AG04450 (cell line): ENCODE measurements around the gene GAP43. TPM values are rescaled to one million over a fixed set of nuclear protein-coding genes. Genes with fewer than 3 reads are reported as not detected.

Source experiments
- CTCF ChIA-PET: fragments of 300-600, 350-600 bp; formaldehyde crosslinking; extraction: SDS; loops from one replicate; lab custom pipeline; 2022; ENCODE audit warnings: antibody characterized with exemption, inconsistent platforms; lab: Charles Lee
- POLR2A ChIA-PET: fragments of 350-600 bp; formaldehyde crosslinking; extraction: SDS; loops from one replicate; lab custom pipeline; 2021; ENCODE audit warnings: antibody characterized with exemption, inconsistent platforms; lab: Yijun Ruan, JAX
- DNase-seq: peaks from one replicate; pipeline ENCODE4 v3.0.0-alpha.2; 2011; ENCODE audit warnings: low read depth, low spot score
- H3K27ac ChIP-seq: one replicate; pipeline ENCODE4 v1.5.1; 2012; ENCODE audit warnings: low read depth, low read length, control low read depth
- H3K27me3 ChIP-seq: one replicate; pipeline ENCODE4 v1.6.0; 2012; ENCODE audit warnings: low read length; ENCODE audit not compliant: control insufficient read depth, insufficient read depth
- H3K4me3 ChIP-seq: 2 replicates; pipeline ENCODE4 v1.5.1; 2011; ENCODE audit warnings: mild to moderate bottlenecking, low read depth, low read length, control low read depth
- H3K9me3 ChIP-seq: 2 replicates; pipeline ENCODE4 v1.5.1; 2012; ENCODE audit warnings: low read length; ENCODE audit not compliant: control insufficient read depth, insufficient read depth
- polyA minus RNA-seq: library from RNA; depleted of rRNA, polyadenylated mRNA; stranded (reverse); fragments of >200 nt; gene quantifications from 2 replicates; pipeline ENCODE4 v1.2.3, GENCODE V29; 2011; rRNA and poly(A)+ RNA removed
- polyA plus RNA-seq: library from polyadenylated mRNA; depleted of rRNA; stranded (reverse); fragments of >200 nt; gene quantifications from 2 replicates; pipeline ENCODE4 v1.2.3, GENCODE V29; 2011; rRNA removed
- TF ChIP-seq, protein P1 (sequence below): IDR thresholded peaks from 2 replicates; pipeline ENCODE4 v1.5.1; 2011; ENCODE audit warnings: low read depth, low read length, control low read depth, inconsistent platforms

The GAP43 gene, protein sequence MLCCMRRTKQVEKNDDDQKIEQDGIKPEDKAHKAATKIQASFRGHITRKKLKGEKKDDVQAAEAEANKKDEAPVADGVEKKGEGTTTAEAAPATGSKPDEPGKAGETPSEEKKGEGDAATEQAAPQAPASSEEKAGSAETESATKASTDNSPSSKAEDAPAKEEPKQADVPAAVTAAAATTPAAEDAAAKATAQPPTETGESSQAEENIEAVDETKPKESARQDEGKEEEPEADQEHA
- polyA plus RNA-seq (1.2 and 1.3 TPM in 2 replicates), polyA minus RNA-seq (0.22 and 0.83 TPM in 2 replicates)

DNA sequence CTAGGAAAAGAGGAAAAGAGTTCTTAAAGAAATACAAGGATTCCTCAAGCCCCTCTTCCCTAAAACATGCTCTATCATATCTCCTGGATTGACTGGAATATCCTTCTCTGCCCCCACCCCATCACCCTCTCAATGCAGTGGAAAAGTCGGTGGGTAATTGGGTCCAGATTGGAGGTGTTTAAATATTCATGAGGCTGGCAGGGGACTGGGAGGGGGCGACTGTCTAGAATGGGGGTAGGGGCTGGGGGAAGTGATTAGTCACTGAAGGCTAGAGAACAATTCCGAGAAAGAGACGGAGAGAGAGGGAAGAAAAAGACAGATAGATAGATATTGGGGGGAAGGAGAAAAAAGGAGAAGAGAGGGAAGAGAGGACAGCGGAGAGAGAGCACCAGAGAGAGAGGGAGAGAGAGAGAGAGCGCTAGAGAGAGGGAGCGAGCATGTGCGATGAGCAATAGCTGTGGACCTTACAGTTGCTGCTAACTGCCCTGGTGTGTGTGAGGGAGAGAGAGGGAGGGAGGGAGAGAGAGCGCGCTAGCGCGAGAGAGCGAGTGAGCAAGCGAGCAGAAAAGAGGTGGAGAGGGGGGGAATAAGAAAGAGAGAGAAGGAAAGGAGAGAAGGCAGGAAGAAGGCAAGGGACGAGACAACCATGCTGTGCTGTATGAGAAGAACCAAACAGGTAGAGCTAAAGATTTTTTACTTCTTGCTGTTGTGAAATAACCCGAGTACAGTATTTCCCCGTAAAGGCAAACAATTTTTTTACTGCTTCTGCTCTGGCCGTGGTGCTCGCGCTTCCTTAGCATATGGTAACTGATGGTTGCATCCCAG, at the start of gene GAP43:
Gene GAP43 (plus strand): TSS at position 467 of the 825 bp plus-strand sequence. CDS start 180 bp downstream, at position 647.
- Histone ChIP-seq H3K27ac (no peak within 1 kb of the TSS), H3K4me3 (peak within 1 kb of the TSS; percentile 61), H3K9me3 (no peaks in the 10 kb centered on the region), H3K27me3 (peaks cover 22% of the 10 kb centered on the region)
- TF ChIP-seq, protein P1, sequence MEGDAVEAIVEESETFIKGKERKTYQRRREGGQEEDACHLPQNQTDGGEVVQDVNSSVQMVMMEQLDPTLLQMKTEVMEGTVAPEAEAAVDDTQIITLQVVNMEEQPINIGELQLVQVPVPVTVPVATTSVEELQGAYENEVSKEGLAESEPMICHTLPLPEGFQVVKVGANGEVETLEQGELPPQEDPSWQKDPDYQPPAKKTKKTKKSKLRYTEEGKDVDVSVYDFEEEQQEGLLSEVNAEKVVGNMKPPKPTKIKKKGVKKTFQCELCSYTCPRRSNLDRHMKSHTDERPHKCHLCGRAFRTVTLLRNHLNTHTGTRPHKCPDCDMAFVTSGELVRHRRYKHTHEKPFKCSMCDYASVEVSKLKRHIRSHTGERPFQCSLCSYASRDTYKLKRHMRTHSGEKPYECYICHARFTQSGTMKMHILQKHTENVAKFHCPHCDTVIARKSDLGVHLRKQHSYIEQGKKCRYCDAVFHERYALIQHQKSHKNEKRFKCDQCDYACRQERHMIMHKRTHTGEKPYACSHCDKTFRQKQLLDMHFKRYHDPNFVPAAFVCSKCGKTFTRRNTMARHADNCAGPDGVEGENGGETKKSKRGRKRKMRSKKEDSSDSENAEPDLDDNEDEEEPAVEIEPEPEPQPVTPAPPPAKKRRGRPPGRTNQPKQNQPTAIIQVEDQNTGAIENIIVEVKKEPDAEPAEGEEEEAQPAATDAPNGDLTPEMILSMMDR, result no peak
- POLR2A ChIA-PET, result no interaction called here
- CTCF ChIA-PET, result interaction anchor here (1.5 to 1.7 kb wide), 2 partner anchors 34 to 406 kb away, joined by 5 to 9 read pairs; no protein-coding TSS in a partner anchor
- peak; percentile 57 for DNase-seq

DNA sequence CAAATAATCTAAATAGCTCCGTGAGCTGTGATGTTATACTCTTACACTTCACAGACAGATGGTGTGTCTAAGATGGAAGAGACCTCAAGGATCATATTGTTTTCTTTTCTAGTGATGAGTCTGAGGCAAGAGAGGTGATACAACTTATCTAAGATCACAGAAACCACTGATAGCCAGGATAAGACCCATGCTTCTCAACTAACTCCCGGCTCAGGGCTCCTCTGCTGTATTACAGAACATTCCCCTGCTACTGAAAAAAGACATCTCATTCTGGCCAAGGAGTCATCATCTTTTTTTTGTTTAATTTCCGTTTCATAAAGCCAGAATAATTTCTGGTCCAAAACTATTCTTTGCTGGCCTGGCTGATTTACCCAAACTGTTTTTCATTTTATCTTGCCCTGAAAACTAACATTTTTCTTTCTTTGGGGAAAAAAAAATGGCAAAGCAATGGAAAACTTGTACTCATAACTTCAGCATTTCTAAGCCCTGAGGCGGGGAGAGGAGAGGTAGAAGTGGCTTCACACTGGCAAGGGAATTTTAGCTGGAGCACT, 46.9 kb upstream of the GAP43 start:
- POLR2A ChIA-PET, result no interaction called here
- Histone ChIP-seq H3K4me3 (no peak overlapping the region), H3K9me3 (no peaks in the 10 kb centered on the region), H3K27me3 (no peaks in the 10 kb centered on the region), H3K27ac (no peak overlapping the region)
- CTCF ChIA-PET, result no interaction called here
- TF ChIP-seq, protein P1, result no peak
- DNase-seq, result no peak

DNA sequence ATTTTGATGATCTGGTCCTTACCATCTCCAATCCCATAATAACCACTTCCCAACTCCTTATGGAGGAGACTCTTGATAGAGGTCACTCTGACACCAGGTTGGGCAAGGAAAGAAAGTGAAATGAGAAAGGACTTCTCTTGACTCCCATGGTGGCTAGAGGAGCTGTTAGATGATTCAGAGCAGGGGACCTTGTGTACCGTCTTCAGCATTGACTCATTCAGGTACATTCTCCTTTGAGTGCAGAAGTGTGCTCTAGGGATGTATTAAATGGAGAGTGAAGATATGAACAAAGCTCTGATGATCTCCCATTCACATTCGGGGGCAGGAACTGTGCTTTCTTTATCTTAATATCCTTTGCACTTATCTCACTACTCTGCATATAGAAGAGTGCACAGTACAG, 46.3 kb upstream of the GAP43 start:
- Histone ChIP-seq H3K27ac (no peak overlapping the region), H3K9me3 (no peaks in the 10 kb centered on the region), H3K27me3 (no peaks in the 10 kb centered on the region), H3K4me3 (no peak overlapping the region)
- TF ChIP-seq, protein P1, result no peak
- ChIA-PET CTCF (no interaction called here), POLR2A (no interaction called here)
- no peak for DNase-seq

DNA sequence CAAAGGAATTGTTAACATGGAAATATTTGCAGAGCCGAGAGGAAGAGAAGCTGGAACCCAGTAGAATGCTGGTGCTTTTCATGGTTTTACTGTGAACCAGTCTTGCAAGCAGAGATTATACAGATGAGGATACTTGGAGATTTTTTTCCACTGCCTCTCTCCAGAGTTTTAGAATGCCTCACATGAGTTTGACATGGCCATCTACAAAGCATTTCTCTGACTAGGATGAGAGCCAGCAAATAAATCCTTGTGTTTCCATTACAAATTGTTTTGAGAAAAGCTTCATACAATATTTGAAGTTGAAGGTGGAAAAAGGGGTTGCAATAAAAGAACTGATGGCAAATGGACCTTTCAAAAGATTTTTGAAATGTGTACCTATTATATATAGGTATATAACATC, 45.0 kb upstream of the GAP43 start:
- H3K4me3 ChIP-seq, result no peak overlapping the region
- no peaks in the 10 kb centered on the region for H3K27me3 ChIP-seq
- no peaks in the 10 kb centered on the region for H3K9me3 ChIP-seq
- H3K27ac ChIP-seq, result no peak overlapping the region
- no peak for DNase-seq
- ChIA-PET POLR2A (no interaction called here), CTCF (interaction anchor here (0.5 kb wide), 1 partner anchor 450 kb away, joined by 3 read pairs; no protein-coding TSS in a partner anchor)
- TF ChIP-seq, protein P1, result no peak
